Endometrial microvascular endothelial cells (primary cell): ENCODE results near the gene GRK6. TPM values are rescaled to one million over a fixed set of nuclear protein-coding genes. Genes with fewer than 3 reads are reported as not detected.
"Not testable (repeated sequence)": the region's sequence is repeated elsewhere in the genome, so short reads cannot be mapped to it uniquely, and the experiment has no call there.

Source experiments
- in situ Hi-C: cut with HindIII; loops from 2 replicates; pipeline ENCODE4 v1.10.0; 2017; ENCODE audit warnings: low sequenced_read_pairs, low pct_unique_long_range_greater_than_20kb; ENCODE audit errors: inconsistent ontology term
- total RNA-seq: library from RNA; depleted of rRNA; stranded (reverse); fragments of >200 nt; gene quantifications from one replicate; pipeline ENCODE4 v1.2.3, GENCODE V29; 2015; ENCODE audit errors: inconsistent ontology term

The GRK6 gene
- total RNA-seq, 1 donor from 2014 or later, result 50.9 TPM

GRCh38 chr5:177396078-177396477 lies 30.4 kb upstream of the GRK6 start:
- in situ Hi-C loops, result no loop called here

GRCh38 chr5:177396807-177397206 lies 29.7 kb upstream of the GRK6 start:
- in situ Hi-C loops, result no loop called here

GRCh38 chr5:177397875-177398390 lies 28.5 kb upstream of the GRK6 start:
- in situ Hi-C loops, result no loop called here

GRCh38 chr5:177399997-177400868 lies 26.2 kb upstream of the GRK6 start, which contains the start of gene PFN3:
Gene PFN3, minus strand, starts transcription at chr5:177400661. Its CDS starts 85 bp downstream, at chr5:177400576.
- in situ Hi-C loops, result no loop called here

GRCh38 chr5:177402271-177403043 lies 24.0 kb upstream of the GRK6 start:
- in situ Hi-C loops, result no loop called here

- in situ Hi-C loops, result no loop called here
Observed at GRCh38 chr5:177403102-177403791, 23.2 kb upstream of the GRK6 start.

- in situ Hi-C loops, result no loop called here
Observed at GRCh38 chr5:177403792-177404640, 22.5 kb upstream of the GRK6 start.

GRCh38 chr5:177404641-177405179 lies 21.8 kb upstream of the GRK6 start:
- in situ Hi-C loops, result no loop called here

GRCh38 chr5:177405312-177405711 lies 21.2 kb upstream of the GRK6 start:
- in situ Hi-C loops, result no loop called here

GRCh38 chr5:177405805-177406204 lies 20.7 kb upstream of the GRK6 start:
- in situ Hi-C loops, result no loop called here

GRCh38 chr5:177409043-177409801 lies 17.3 kb upstream of the GRK6 start, which contains the start of gene F12:
Gene F12, minus strand, starts transcription at chr5:177409564. Its CDS starts 37 bp downstream, at chr5:177409527.
- in situ Hi-C loops, result no loop called here

- in situ Hi-C loops, result no loop called here
Observed at GRCh38 chr5:177410575-177410974, 15.9 kb upstream of the GRK6 start.

- in situ Hi-C loops, result no loop called here
Observed at GRCh38 chr5:177412603-177413233, 13.8 kb upstream of the GRK6 start.

GRCh38 chr5:177414481-177414880 lies 12.0 kb upstream of the GRK6 start:
- in situ Hi-C loops, result no loop called here

- in situ Hi-C loops, result not testable (repeated sequence)
Observed at GRCh38 chr5:177417081-177417480, 9.4 kb upstream of the GRK6 start.

- in situ Hi-C loops, result no loop called here
Observed at GRCh38 chr5:177419046-177419445, 7.4 kb upstream of the GRK6 start.

- in situ Hi-C loops, result not testable (repeated sequence)
Observed at GRCh38 chr5:177420472-177420871, 6.0 kb upstream of the GRK6 start.
